Small intestine (tissue), 7 donors: ENCODE measurements around the gene PIP5K1A. TPM values are rescaled to one million over a fixed set of nuclear protein-coding genes. Genes with fewer than 3 reads are reported as not detected.
A peak's percentile ranks its signal among the peaks of the same experiment; 100 is the strongest.

Experiments used
- DNase-seq, 2 donors: peaks; one replicate each; pipeline versions ENCODE4 v3.0.0 to v3.0.0-alpha.2; 2013
- FAIRE-seq: peaks from 2 replicates; lab custom pipeline; 2012; peaks lifted over from hg19 to GRCh38; lab: Jason Lieb, UNC
- H3K27ac ChIP-seq, 3 donors: one replicate each; pipeline ENCODE4 v1.5.1; 2013; ENCODE audit warnings: low read length in 2 of 3, mild to moderate bottlenecking in 2 of 3, control low read depth in 1 of 3, inconsistent platforms in 1 of 3, low read depth in 1 of 3, moderate library complexity in 1 of 3
- H3K27me3 ChIP-seq, 3 donors: one replicate each; pipeline ENCODE4 v1.6.1; 2013; ENCODE audit warnings: low read length in 3 of 3, inconsistent platforms in 1 of 3; ENCODE audit not compliant: control insufficient read depth in 3 of 3, insufficient read depth in 3 of 3
- H3K36me3 ChIP-seq, 3 donors: one replicate each; pipeline ENCODE4 v1.6.1; 2013; ENCODE audit warnings: low read length in 3 of 3, inconsistent platforms in 1 of 3, low read depth in 1 of 3, mild to moderate bottlenecking in 1 of 3, moderate library complexity in 1 of 3; ENCODE audit not compliant: control insufficient read depth in 3 of 3, insufficient read depth in 2 of 3
- H3K4me1 ChIP-seq, 3 donors: one replicate each; pipeline ENCODE4 v1.6.1; 2013; ENCODE audit warnings: low read length in 2 of 3, inconsistent platforms in 1 of 3, low read depth in 1 of 3, mild to moderate bottlenecking in 1 of 3, moderate library complexity in 1 of 3; ENCODE audit not compliant: control insufficient read depth in 3 of 3, insufficient read depth in 2 of 3
- H3K4me3 ChIP-seq, 3 donors: one replicate each; pipeline ENCODE4 v1.5.1; 2013; ENCODE audit warnings: low read length in 3 of 3, control low read depth in 1 of 3, inconsistent platforms in 1 of 3, low read depth in 1 of 3, mild to moderate bottlenecking in 1 of 3, moderate library complexity in 1 of 3
- H3K9me3 ChIP-seq, 2 donors: one replicate each; pipeline ENCODE4 v1.6.1; 2013; ENCODE audit warnings: low read depth in 1 of 2, low read length in 1 of 2; ENCODE audit not compliant: control insufficient read depth in 2 of 2, insufficient read depth in 1 of 2
- WGBS, 3 donors: extraction: QIAGEN DNeasy Blood & Tissue Kit; methylation state at CpG; one replicate each; pipeline ENCODE4 v1.1.7; 2013; 5-methylcytosine and 5-hydroxymethylcytosine counted together
- polyA plus RNA-seq, 4 donors: library from polyadenylated mRNA; stranded (reverse) in 3 of 4; unstranded in 1 of 4; fragments of 200-250 nt in 3 of 4; fragments of 120-200 nt in 1 of 4; gene quantifications; one replicate each; pipeline versions ENCODE4 v1.2.1 to v1.2.3, GENCODE V29; 2013
- donor health status: healthy with polysubstance abuse.
- donor health status: control.
- donor health status: control.
- donor health status: Bipolar disorder and iron deficiency.
- donor health status: healthy.

The PIP5K1A gene
- polyA plus RNA-seq, 4 donors = 18.8 to 31.7 (median 31.4) TPM

- 10 to 14% (median 13%) methylated on average over 15 of the region's 15 CpGs for WGBS, 3 donors
- no peak for FAIRE-seq
- peak overlapping the region; percentile 39 to 87 (median 56) for H3K27ac ChIP-seq
- H3K36me3 ChIP-seq = peaks cover 0 to 36% (median 1%) of the 10 kb centered on the region in 3 donors
- H3K4me1 ChIP-seq = peaks cover 2 to 18% (median 4%) of the 10 kb centered on the region in 3 donors
- DNase-seq = peak in 1 of 2 donors; percentile 55
- H3K9me3 ChIP-seq = no peaks in the 10 kb centered on the region
- H3K27me3 ChIP-seq = no peaks in the 10 kb centered on the region
- peak overlapping the region; percentile 51 to 98 (median 71) for H3K4me3 ChIP-seq
Observed at GRCh38 chr1:151165281-151165737, 33.0 kb upstream of the PIP5K1A start.

GRCh38 chr1:151165738-151166504 is 32.4 kb upstream of the PIP5K1A start, which contains the start of the genes LYSMD1 and SCNM1:
TSS of gene LYSMD1 (minus strand) at chr1:151165902. CDS start at chr1:151165258, 644 bp downstream.
TSS of gene SCNM1 (plus strand) at chr1:151166144. CDS start at chr1:151166153, 9 bp downstream.
- Histone ChIP-seq H3K9me3 (no peaks in the 10 kb centered on the region), H3K36me3 (peaks cover 0 to 37% (median 6%) of the 10 kb centered on the region in 3 donors), H3K4me1 (peaks cover 2 to 18% (median 4%) of the 10 kb centered on the region in 3 donors), H3K27ac (peak within 1 kb of the TSS; percentile 50 to 87 (median 76)), H3K4me3 (peak within 1 kb of the TSS; percentile 71 to 98 (median 76)), H3K27me3 (no peaks in the 10 kb centered on the region)
- FAIRE-seq (no peak), DNase-seq (peak; percentile 99)
- WGBS, 3 donors = 0 to 1% (median 0%) methylated on average over 38 of the region's 38 CpGs

- Histone ChIP-seq H3K36me3 (peaks cover 0 to 37% (median 6%) of the 10 kb centered on the region in 3 donors), H3K27me3 (no peaks in the 10 kb centered on the region), H3K4me3 (peak overlapping the region; percentile 71 to 98 (median 76)), H3K4me1 (peaks cover 2 to 18% (median 4%) of the 10 kb centered on the region in 3 donors), H3K27ac (peak overlapping the region in 2 of 3 donors; percentile 76 to 78), H3K9me3 (no peaks in the 10 kb centered on the region)
- WGBS, 3 donors = 2 to 5% (median 2%) methylated on average over 15 of the region's 15 CpGs
- no peak for FAIRE-seq
- no peak for DNase-seq
Observed at GRCh38 chr1:151166505-151166956, 31.8 kb upstream of the PIP5K1A start.

GRCh38 chr1:151167116-151167515 is 31.2 kb upstream of the PIP5K1A start:
- H3K4me1 ChIP-seq = peaks cover 2 to 18% (median 4%) of the 10 kb centered on the region in 3 donors
- no peak overlapping the region for H3K27ac ChIP-seq
- peak overlapping the region in 1 of 3 donors; percentile 71 for H3K4me3 ChIP-seq
- DNase-seq (no peak), FAIRE-seq (no peak)
- no peaks in the 10 kb centered on the region for H3K9me3 ChIP-seq
- no peaks in the 10 kb centered on the region for H3K27me3 ChIP-seq
- WGBS, 3 donors = 75 to 86% (median 82%) methylated on average over 6 of the region's 6 CpGs
- peaks cover 0 to 39% (median 6%) of the 10 kb centered on the region in 3 donors for H3K36me3 ChIP-seq

- Histone ChIP-seq H3K4me3 (no peak overlapping the region), H3K27ac (no peak overlapping the region), H3K36me3 (peaks cover 5 to 60% (median 6%) of the 10 kb centered on the region in 3 donors), H3K4me1 (peaks cover 2 to 9% (median 4%) of the 10 kb centered on the region in 3 donors), H3K9me3 (no peaks in the 10 kb centered on the region), H3K27me3 (no peaks in the 10 kb centered on the region)
- DNase-seq (no peak), FAIRE-seq (no peak)
- WGBS, 3 donors = 88 to 93% (median 93%) methylated on average over 5 of the region's 5 CpGs
Observed at GRCh38 chr1:151171190-151171589, 27.2 kb upstream of the PIP5K1A start.

- no peaks in the 10 kb centered on the region for H3K27me3 ChIP-seq
- no peaks in the 10 kb centered on the region for H3K9me3 ChIP-seq
- H3K27ac ChIP-seq = peak overlapping the region in 1 of 3 donors; percentile 28
- no peak for FAIRE-seq
- H3K4me3 ChIP-seq = no peak overlapping the region
- no peaks in the 10 kb centered on the region for H3K4me1 ChIP-seq
- 72 to 82% (median 78%) methylated on average over 6 of the region's 6 CpGs for WGBS, 3 donors
- DNase-seq = no peak
- peaks cover 7 to 75% (median 12%) of the 10 kb centered on the region in 3 donors for H3K36me3 ChIP-seq
Observed at GRCh38 chr1:151175041-151175741, 23.2 kb upstream of the PIP5K1A start.

- DNase-seq (no peak), FAIRE-seq (no peak)
- H3K9me3 ChIP-seq = no peaks in the 10 kb centered on the region
- peaks cover 7 to 75% (median 8%) of the 10 kb centered on the region in 3 donors for H3K36me3 ChIP-seq
- 62 to 70% (median 66%) methylated on average over 4 of the region's 4 CpGs for WGBS, 3 donors
- no peak within 1 kb of the TSS for H3K4me3 ChIP-seq
- peak within 1 kb of the TSS in 1 of 3 donors; percentile 28 for H3K27ac ChIP-seq
- no peaks in the 10 kb centered on the region for H3K4me1 ChIP-seq
- H3K27me3 ChIP-seq = no peaks in the 10 kb centered on the region
Observed at GRCh38 chr1:151175863-151176262, 22.5 kb upstream of the PIP5K1A start, which contains the start of gene TMOD4. TSS of gene TMOD4 (minus strand) at chr1:151175981. CDS start at chr1:151174875, 1,106 bp downstream.

GRCh38 chr1:151176514-151177045 is 21.8 kb upstream of the PIP5K1A start:
- Histone ChIP-seq H3K4me1 (no peaks in the 10 kb centered on the region), H3K9me3 (no peaks in the 10 kb centered on the region), H3K27ac (no peak overlapping the region), H3K4me3 (no peak overlapping the region), H3K27me3 (no peaks in the 10 kb centered on the region), H3K36me3 (peaks cover 7 to 77% (median 10%) of the 10 kb centered on the region in 3 donors)
- DNase-seq (no peak), FAIRE-seq (no peak)
- 95 to 96% (median 95%) methylated on average over 17 of the region's 17 CpGs for WGBS, 3 donors
